ENCODE measurements around the gene GSE1. TPM values are rescaled to one million over a fixed set of nuclear protein-coding genes. Genes with fewer than 3 reads are reported as not detected.

GSE1 gene
- total and polyA plus RNA-seq, 9 donors = 32.9 to 212 (median 91.4) TPM

DNA sequence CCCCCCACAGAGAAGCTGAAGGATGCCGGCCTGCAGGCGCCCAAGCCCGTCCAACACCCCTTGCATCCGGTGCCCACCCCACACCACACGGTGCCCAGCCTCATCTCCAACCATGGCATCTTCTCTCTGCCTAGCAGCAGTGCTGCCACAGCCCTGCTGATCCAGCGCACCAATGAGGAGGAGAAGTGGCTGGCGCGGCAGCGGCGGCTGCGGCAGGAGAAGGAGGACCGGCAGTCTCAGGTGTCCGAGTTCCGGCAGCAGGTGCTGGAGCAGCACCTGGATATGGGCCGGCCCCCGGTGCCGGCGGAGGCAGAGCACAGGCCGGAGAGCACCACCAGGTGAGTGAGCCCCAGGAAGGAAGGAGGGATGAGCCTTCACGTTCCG is 44.1 kb downstream of the GSE1 start:
- 92 to 95% (median 93%) methylated on average over 21 of the region's 21 CpGs for WGBS, 3 donors
- TF ChIP-seq POLR2A (IDR thresholded peaks at IDR 0.05) (no peak), EP300 (IDR thresholded peaks at IDR 0.05) (no peak)
- TF ChIP-seq, protein P1, sequence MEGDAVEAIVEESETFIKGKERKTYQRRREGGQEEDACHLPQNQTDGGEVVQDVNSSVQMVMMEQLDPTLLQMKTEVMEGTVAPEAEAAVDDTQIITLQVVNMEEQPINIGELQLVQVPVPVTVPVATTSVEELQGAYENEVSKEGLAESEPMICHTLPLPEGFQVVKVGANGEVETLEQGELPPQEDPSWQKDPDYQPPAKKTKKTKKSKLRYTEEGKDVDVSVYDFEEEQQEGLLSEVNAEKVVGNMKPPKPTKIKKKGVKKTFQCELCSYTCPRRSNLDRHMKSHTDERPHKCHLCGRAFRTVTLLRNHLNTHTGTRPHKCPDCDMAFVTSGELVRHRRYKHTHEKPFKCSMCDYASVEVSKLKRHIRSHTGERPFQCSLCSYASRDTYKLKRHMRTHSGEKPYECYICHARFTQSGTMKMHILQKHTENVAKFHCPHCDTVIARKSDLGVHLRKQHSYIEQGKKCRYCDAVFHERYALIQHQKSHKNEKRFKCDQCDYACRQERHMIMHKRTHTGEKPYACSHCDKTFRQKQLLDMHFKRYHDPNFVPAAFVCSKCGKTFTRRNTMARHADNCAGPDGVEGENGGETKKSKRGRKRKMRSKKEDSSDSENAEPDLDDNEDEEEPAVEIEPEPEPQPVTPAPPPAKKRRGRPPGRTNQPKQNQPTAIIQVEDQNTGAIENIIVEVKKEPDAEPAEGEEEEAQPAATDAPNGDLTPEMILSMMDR (IDR thresholded peaks at IDR 0.05) = no peak
- intact Hi-C loops (cut with DNase I) = no loop called here

GRCh38 chr16:85657996-85658395 is 44.9 kb downstream of the GSE1 start:
- H3K27me3 ChIP-seq = no peaks in the 10 kb centered on the region
- no peaks in the 10 kb centered on the region for H3K9me3 ChIP-seq
- H3K4me1 ChIP-seq (ENCODE audit: insufficient read depth) = peaks cover 5% of the 10 kb centered on the region
- intact Hi-C loops (cut with DNase I) = no loop called here
- no peaks in the 10 kb centered on the region for H3K36me3 ChIP-seq
- TF ChIP-seq EP300 (IDR thresholded peaks at IDR 0.05) (no peak), POLR2A (IDR thresholded peaks at IDR 0.05) (no peak)
- TF ChIP-seq, protein P1 (IDR thresholded peaks at IDR 0.05) = no peak
- H3K27ac ChIP-seq = no peak overlapping the region
- WGBS, 3 donors = 84 to 92% (median 91%) methylated on average over 3 of the region's 3 CpGs
- no peak overlapping the region for H3K4me3 ChIP-seq
- peak in 1 of 5 donors; percentile 16 for DNase-seq

More for the DNA sequence above, 44.1 kb downstream of the GSE1 start:
- peak in 3 of 5 donors; percentile 8 to 18 (median 14) for DNase-seq
- peaks cover 11% of the 10 kb centered on the region for H3K4me1 ChIP-seq (ENCODE audit: insufficient read depth)
- H3K9me3 ChIP-seq = no peaks in the 10 kb centered on the region
- H3K36me3 ChIP-seq = no peaks in the 10 kb centered on the region
- no peaks in the 10 kb centered on the region for H3K27me3 ChIP-seq
- H3K4me3 ChIP-seq = no peak overlapping the region
- no peak overlapping the region for H3K27ac ChIP-seq

- WGBS, 3 donors = 88 to 92% (median 90%) methylated on average over 17 to 18 of the region's 18 CpGs
- TF ChIP-seq, protein P1 (IDR thresholded peaks at IDR 0.05) = no peak
- TF ChIP-seq POLR2A (IDR thresholded peaks at IDR 0.05) (no peak), EP300 (IDR thresholded peaks at IDR 0.05) (no peak)
- no peaks in the 10 kb centered on the region for H3K27me3 ChIP-seq
- H3K36me3 ChIP-seq = no peaks in the 10 kb centered on the region
- no peaks in the 10 kb centered on the region for H3K9me3 ChIP-seq
- DNase-seq = peak in 1 of 5 donors; percentile 18
- H3K4me1 ChIP-seq (ENCODE audit: insufficient read depth) = no peaks in the 10 kb centered on the region
- no peak overlapping the region for H3K27ac ChIP-seq
- H3K4me3 ChIP-seq = no peak overlapping the region
- intact Hi-C loops (cut with DNase I) = no loop called here
Observed at GRCh38 chr16:85658504-85659326, 45.6 kb downstream of the GSE1 start.

GRCh38 chr16:85659336-85659735 is 46.2 kb downstream of the GSE1 start:
- 77 to 84% (median 77%) methylated on average over 8 of the region's 8 CpGs for WGBS, 3 donors
- no peaks in the 10 kb centered on the region for H3K9me3 ChIP-seq
- intact Hi-C loops (cut with DNase I) = no loop called here
- no peaks in the 10 kb centered on the region for H3K27me3 ChIP-seq
- DNase-seq = peak in 1 of 5 donors; percentile 15
- H3K27ac ChIP-seq = no peak overlapping the region
- no peaks in the 10 kb centered on the region for H3K36me3 ChIP-seq
- no peak for TF ChIP-seq EP300 (IDR thresholded peaks at IDR 0.05)
- TF ChIP-seq, protein P1 (IDR thresholded peaks at IDR 0.05) = no peak
- TF ChIP-seq POLR2A (IDR thresholded peaks at IDR 0.05) = no peak
- H3K4me1 ChIP-seq (ENCODE audit: insufficient read depth) = no peaks in the 10 kb centered on the region
- H3K4me3 ChIP-seq = no peak overlapping the region
